Measurements from ENCODE around the gene CCDC134.

DNA sequence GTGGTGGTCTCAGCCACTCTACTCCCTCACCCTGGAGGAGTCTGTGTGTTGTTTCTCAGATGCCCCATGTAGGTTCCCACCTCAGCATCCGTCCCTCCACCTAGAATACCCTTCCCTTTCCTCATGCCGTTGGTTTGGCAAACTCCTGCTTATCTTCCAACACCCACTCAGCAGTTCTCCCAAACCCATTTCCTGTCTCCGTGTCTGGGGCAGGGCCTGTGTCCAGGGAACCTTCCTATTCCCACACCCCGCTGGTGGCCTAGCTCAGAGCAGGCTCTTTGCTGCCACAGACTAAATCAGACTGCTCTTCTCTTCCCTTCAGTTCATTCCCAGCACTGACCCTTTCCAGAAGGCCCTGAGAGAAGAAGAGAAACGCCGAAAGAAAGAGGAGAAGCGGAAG lies 24.9 kb downstream of the CCDC134 start:
- no peak for TF ChIP-seq POLR2A (IDR thresholded peaks at IDR 0.05)
- TF ChIP-seq, protein P1, sequence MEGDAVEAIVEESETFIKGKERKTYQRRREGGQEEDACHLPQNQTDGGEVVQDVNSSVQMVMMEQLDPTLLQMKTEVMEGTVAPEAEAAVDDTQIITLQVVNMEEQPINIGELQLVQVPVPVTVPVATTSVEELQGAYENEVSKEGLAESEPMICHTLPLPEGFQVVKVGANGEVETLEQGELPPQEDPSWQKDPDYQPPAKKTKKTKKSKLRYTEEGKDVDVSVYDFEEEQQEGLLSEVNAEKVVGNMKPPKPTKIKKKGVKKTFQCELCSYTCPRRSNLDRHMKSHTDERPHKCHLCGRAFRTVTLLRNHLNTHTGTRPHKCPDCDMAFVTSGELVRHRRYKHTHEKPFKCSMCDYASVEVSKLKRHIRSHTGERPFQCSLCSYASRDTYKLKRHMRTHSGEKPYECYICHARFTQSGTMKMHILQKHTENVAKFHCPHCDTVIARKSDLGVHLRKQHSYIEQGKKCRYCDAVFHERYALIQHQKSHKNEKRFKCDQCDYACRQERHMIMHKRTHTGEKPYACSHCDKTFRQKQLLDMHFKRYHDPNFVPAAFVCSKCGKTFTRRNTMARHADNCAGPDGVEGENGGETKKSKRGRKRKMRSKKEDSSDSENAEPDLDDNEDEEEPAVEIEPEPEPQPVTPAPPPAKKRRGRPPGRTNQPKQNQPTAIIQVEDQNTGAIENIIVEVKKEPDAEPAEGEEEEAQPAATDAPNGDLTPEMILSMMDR (IDR thresholded peaks at IDR 0.05) = no peak

Measured in lower leg skin (tissue), 3 donors.